ENCODE data around the gene CEP131.
"Not testable (repeated sequence)": the region's sequence is repeated elsewhere in the genome, so short reads cannot be mapped to it uniquely, and the experiment has no call there.

Gene CEP131

GRCh38 chr17:81238490-81238814 lies 15.7 kb upstream of the CEP131 start:
- no peak for DNase-seq

- no peak for DNase-seq
These were observed 15.1 kb upstream of the CEP131 start for GRCh38 chr17:81237591-81238489.

GRCh38 chr17:81236784-81237183 lies 14.0 kb upstream of the CEP131 start:
- DNase-seq, result no peak

- DNase-seq, result no peak
These were observed 13.3 kb upstream of the CEP131 start for GRCh38 chr17:81235822-81236740.

- no peak for DNase-seq
These were observed 12.4 kb upstream of the CEP131 start for GRCh38 chr17:81234940-81235821.

GRCh38 chr17:81234506-81234855 lies 11.7 kb upstream of the CEP131 start:
- DNase-seq, result no peak

- no peak for DNase-seq
These were observed 11.2 kb upstream of the CEP131 start for GRCh38 chr17:81233811-81234505.

- DNase-seq, result no peak
These were observed 10.6 kb upstream of the CEP131 start for GRCh38 chr17:81233316-81233715.

- DNase-seq, result no peak
These were observed 10.0 kb upstream of the CEP131 start for GRCh38 chr17:81232616-81233241.

GRCh38 chr17:81231766-81232581 lies 9.2 kb upstream of the CEP131 start:
- DNase-seq, result no peak

- no peak for DNase-seq
These were observed 8.4 kb upstream of the CEP131 start for GRCh38 chr17:81231121-81231645.

GRCh38 chr17:81230043-81230820 lies 7.5 kb upstream of the CEP131 start:
- no peak for DNase-seq

GRCh38 chr17:81229666-81229920 lies 6.8 kb upstream of the CEP131 start:
- no peak for DNase-seq

- no peak for DNase-seq
These were observed 6.3 kb upstream of the CEP131 start for GRCh38 chr17:81228834-81229665.

- no peak for DNase-seq
These were observed 5.7 kb upstream of the CEP131 start for GRCh38 chr17:81228420-81228819.

- not testable (repeated sequence) for DNase-seq
These were observed 4.9 kb upstream of the CEP131 start for GRCh38 chr17:81227630-81228029.

GRCh38 chr17:81223762-81224130 lies 981 bp upstream of the CEP131 start:
- peak; percentile 51 for DNase-seq

- no peak for DNase-seq
These were observed 202 bp downstream of the CEP131 start for GRCh38 chr17:81222620-81222905.

- DNase-seq, result no peak
These were observed 734 bp downstream of the CEP131 start for GRCh38 chr17:81221842-81222619.
